Esophagus squamous epithelium (tissue), 5 donors: ENCODE data around the gene ZNF534. TPM values are rescaled to one million over a fixed set of nuclear protein-coding genes. Genes with fewer than 3 reads are reported as not detected.
A peak's percentile ranks its signal among the peaks of the same experiment; 100 is the strongest.

Source experiments
- DNase-seq: peaks from one replicate; lab custom pipeline; 2025; lab: John Stamatoyannopoulos, UW
- H3K27ac ChIP-seq, 4 donors: fragments of 200-600 bp; sonication (generic); one replicate each; pipeline ENCODE4 v1.5.1; 2016 to 2019; ENCODE audit warnings: mild to moderate bottlenecking in 1 of 4
- H3K27me3 ChIP-seq, 4 donors: fragments of 200-600 bp; sonication (generic); 1 replicate in 3 of 4; 2 replicates in 1 of 4; pipeline versions ENCODE4 v1.5.1 to v1.6.0; 2017 to 2021; ENCODE audit warnings: antibody characterized with exemption in 1 of 4
- H3K36me3 ChIP-seq, 3 donors: fragments of 200-600 bp; sonication (generic); one replicate each; pipeline ENCODE4 v1.5.1; 2016 to 2019
- H3K4me1 ChIP-seq, 3 donors: fragments of 200-600 bp; sonication (generic); one replicate each; pipeline ENCODE4 v1.5.1; 2017 to 2019
- H3K4me3 ChIP-seq, 4 donors: fragments of 200-600 bp; sonication (generic); 1 replicate in 3 of 4; 2 replicates in 1 of 4; pipeline ENCODE4 v1.5.1; 2016 to 2019; ENCODE audit warnings: mild to moderate bottlenecking in 2 of 4, moderate library complexity in 1 of 4
- H3K9me3 ChIP-seq, 3 donors: fragments of 200-600 bp; sonication (generic); one replicate each; pipeline ENCODE4 v1.5.1; 2016 to 2019
- CTCF ChIP-seq, 6 experiments: fragments of 450-650 bp in 4 of 6; fragments of 200-600 bp in 2 of 6; sonication (generic) in 2 of 6; IDR thresholded peaks; one replicate each; pipeline ENCODE4 v1.5.1; 2016 to 2019; ENCODE audit warnings: antibody characterized with exemption in 6 of 6, mild to moderate bottlenecking in 4 of 6, moderate library complexity in 4 of 6
- POLR2A ChIP-seq, 4 donors: fragments of 450-650 bp; IDR thresholded peaks; one replicate each; pipeline ENCODE4 v1.6.1; 2017; ENCODE audit warnings: antibody characterized with exemption in 4 of 4, mild to moderate bottlenecking in 4 of 4, moderate library complexity in 3 of 4
- WGBS, 2 donors: methylation state at CpG; one replicate each; pipeline ENCODE4 v1.1.5; 2018; 5-methylcytosine and 5-hydroxymethylcytosine counted together
- intact Hi-C: fragments of 100-400 bp; cut with DNase I; formaldehyde crosslinking; loops from one replicate; pipeline ENCODE4 v1.15.0; 2022
- total RNA-seq, 4 donors: library from RNA; depleted of rRNA; stranded (reverse); fragments of >200 nt; gene quantifications; one replicate each; pipeline ENCODE4 v1.1.0, GENCODE V29; 2016
- donor health status: DM: yes; HTN: yes; CAD: no.

ZNF534 gene
- under 1 TPM in 1 of 4 donors, not detected in 3; 0.19 TPM for total RNA-seq

- whole genome bisulfite sequencing, 2 donors, result 68 to 74% methylated on average over 10 to 27 of the region's 27 CpGs
- peaks cover 0 to 96% (median 47%) of the 10 kb centered on the region in 3 donors for H3K9me3 ChIP-seq
Observed at GRCh38 chr19:52428937-52429336, at the start of gene ZNF534. Gene ZNF534, plus strand, starts transcription at chr19:52429148. Its CDS starts 2,327 bp downstream, at chr19:52431475.

GRCh38 chr19:52391135-52391534 lies 37.8 kb upstream of the ZNF534 start:
- intact Hi-C loops, result no loop called here
- 36 to 38% methylated on average over 1 of the region's 1 CpG for WGBS, 2 donors

More at GRCh38 chr19:52428937-52429336, at the start of gene ZNF534:
- H3K4me3 ChIP-seq, result no peak within 1 kb of the TSS
- no peaks in the 10 kb centered on the region for H3K4me1 ChIP-seq
- DNase-seq, result no peak
- intact Hi-C loops, result no loop called here
- no peaks in the 10 kb centered on the region for H3K27me3 ChIP-seq
- TF ChIP-seq CTCF (IDR thresholded peaks at IDR 0.05) (no peak), POLR2A (IDR thresholded peaks at IDR 0.05) (no peak)
- peaks cover 0 to 4% (median 0%) of the 10 kb centered on the region in 3 donors for H3K36me3 ChIP-seq
- no peak within 1 kb of the TSS for H3K27ac ChIP-seq

GRCh38 chr19:52397310-52398080 lies 31.5 kb upstream of the ZNF534 start, which contains the start of gene ZNF528:
Gene ZNF528, plus strand, starts transcription at chr19:52397849. Its CDS starts 4,165 bp downstream, at chr19:52402014.
- no peaks in the 10 kb centered on the region for H3K27me3 ChIP-seq
- peak; percentile 76 for DNase-seq
- WGBS, 2 donors, result 2 to 4% methylated on average over 16 to 30 of the region's 36 CpGs
- peak within 1 kb of the TSS; percentile 74 to 85 (median 80) for H3K27ac ChIP-seq
- H3K4me1 ChIP-seq, result peaks cover 7 to 22% (median 11%) of the 10 kb centered on the region in 3 donors
- H3K36me3 ChIP-seq, result peaks cover 0 to 59% (median 5%) of the 10 kb centered on the region in 3 donors
- peak within 1 kb of the TSS; percentile 62 to 78 (median 68) for H3K4me3 ChIP-seq
- TF ChIP-seq CTCF (IDR thresholded peaks at IDR 0.05) (no peak), POLR2A (IDR thresholded peaks at IDR 0.05) (peak in 2 of 4 donors; percentile 38 to 39)
- intact Hi-C loops, result no loop called here
- peaks cover 0 to 47% (median 32%) of the 10 kb centered on the region in 3 donors for H3K9me3 ChIP-seq

More at GRCh38 chr19:52391135-52391534, 37.8 kb upstream of the ZNF534 start:
- no peaks in the 10 kb centered on the region for H3K4me1 ChIP-seq
- no peak overlapping the region for H3K4me3 ChIP-seq
- peaks cover 0 to 53% (median 5%) of the 10 kb centered on the region in 3 donors for H3K36me3 ChIP-seq
- H3K27me3 ChIP-seq, result no peaks in the 10 kb centered on the region
- H3K27ac ChIP-seq, result no peak overlapping the region
- DNase-seq, result no peak
- H3K9me3 ChIP-seq, result peaks cover 0 to 96% (median 47%) of the 10 kb centered on the region in 3 donors
- TF ChIP-seq POLR2A (IDR thresholded peaks at IDR 0.05), result no peak
- no peak for TF ChIP-seq CTCF (IDR thresholded peaks at IDR 0.05)

- no peaks in the 10 kb centered on the region for H3K27me3 ChIP-seq
- H3K4me3 ChIP-seq, result peak overlapping the region; percentile 62 to 78 (median 68)
- peaks cover 0 to 46% (median 36%) of the 10 kb centered on the region in 3 donors for H3K9me3 ChIP-seq
- WGBS, 2 donors, result 2 to 19% methylated on average over 14 of the region's 14 CpGs
- DNase-seq, result no peak
- H3K4me1 ChIP-seq, result peaks cover 7 to 22% (median 11%) of the 10 kb centered on the region in 3 donors
- H3K36me3 ChIP-seq, result peaks cover 0 to 64% (median 5%) of the 10 kb centered on the region in 3 donors
- peak overlapping the region; percentile 74 to 85 (median 80) for H3K27ac ChIP-seq
- intact Hi-C loops, result no loop called here
- no peak for TF ChIP-seq POLR2A (IDR thresholded peaks at IDR 0.05)
- TF ChIP-seq CTCF (IDR thresholded peaks at IDR 0.05), result no peak
Observed at GRCh38 chr19:52398081-52398441, 30.9 kb upstream of the ZNF534 start.

GRCh38 chr19:52410276-52410675 lies 18.7 kb upstream of the ZNF534 start:
- DNase-seq, result no peak
- Histone ChIP-seq H3K4me1 (no peaks in the 10 kb centered on the region), H3K27ac (no peak overlapping the region), H3K27me3 (no peaks in the 10 kb centered on the region), H3K36me3 (peaks cover 26 to 96% (median 41%) of the 10 kb centered on the region in 3 donors), H3K9me3 (peaks cover 0 to 97% (median 71%) of the 10 kb centered on the region in 3 donors), H3K4me3 (peak overlapping the region in 1 of 4 donors; percentile 8)
- intact Hi-C loops, result no loop called here
- 96 to 98% methylated on average over 6 of the region's 6 CpGs for WGBS, 2 donors
- no peak for TF ChIP-seq POLR2A (IDR thresholded peaks at IDR 0.05)
- TF ChIP-seq CTCF (IDR thresholded peaks at IDR 0.05), result no peak
